H1 (cell line): ENCODE results near the gene RGL3. TPM values are rescaled to one million over a fixed set of nuclear protein-coding genes. Genes with fewer than 3 reads are reported as not detected.

ENCODE experiments used
- CTCF ChIA-PET: fragments of 300-600 bp; sonication (Branson Sonifier 250); formaldehyde crosslinking; loops from one replicate; lab custom pipeline; 2021; ENCODE audit not compliant: partially characterized antibody; lab: Charles Lee
- POLR2A ChIA-PET: fragments of 300-600 bp; sonication (Branson Sonifier 250); formaldehyde crosslinking; loops from one replicate; lab custom pipeline; 2021; ENCODE audit warnings: inconsistent platforms; ENCODE audit not compliant: partially characterized antibody; lab: Charles Lee
- DNase-seq, 2 experiments: peaks; one replicate each; pipeline versions ENCODE4 v3.0.0 to v3.0.0-alpha.2; 2010 to 2022; ENCODE audit warnings: low spot score in 2 of 2, low read depth in 1 of 2, mixed read lengths in 1 of 2
- FAIRE-seq: peaks from 2 replicates; lab custom pipeline; 2011; peaks lifted over from hg19 to GRCh38; lab: Jason Lieb, UNC
- H2AFZ ChIP-seq: 2 replicates; pipeline ENCODE4 v1.8.1; 2012; ENCODE audit warnings: low read length, inconsistent platforms
- H2AK5ac ChIP-seq: 2 replicates; pipeline ENCODE4 v1.6.1; 2013; ENCODE audit warnings: low read depth, low read length
- H2BK120ac ChIP-seq: replicated peaks from 2 replicates; pipeline ENCODE3; 2013; ENCODE audit warnings: low read depth, low read length, inconsistent platforms
- H2BK12ac ChIP-seq: 2 replicates; pipeline ENCODE4 v1.6.1; 2013; ENCODE audit warnings: low read depth, low read length
- H2BK15ac ChIP-seq: 2 replicates; pipeline ENCODE4 v1.6.1; 2013; ENCODE audit warnings: low read length
- H2BK20ac ChIP-seq: 2 replicates; pipeline ENCODE4 v1.6.1; 2013; ENCODE audit warnings: low read length
- H2BK5ac ChIP-seq: 2 replicates; pipeline ENCODE4 v1.6.1; 2013; ENCODE audit warnings: low read depth, low read length
- H3K14ac ChIP-seq: 2 replicates; pipeline ENCODE4 v1.6.1; 2013; ENCODE audit warnings: inconsistent platforms; ENCODE audit not compliant: insufficient read length
- H3K18ac ChIP-seq: 2 replicates; pipeline ENCODE4 v1.6.1; 2013; ENCODE audit warnings: low read length; ENCODE audit errors: extremely low read depth
- H3K23ac ChIP-seq: 2 replicates; pipeline ENCODE4 v1.6.1; 2013; ENCODE audit warnings: inconsistent platforms; ENCODE audit not compliant: insufficient read length
- H3K23me2 ChIP-seq: 2 replicates; pipeline ENCODE4 v1.6.1; 2013; ENCODE audit warnings: low read depth, low read length
- H3K27ac ChIP-seq: 2 replicates; pipeline ENCODE4 v1.6.1; 2011; ENCODE audit warnings: low read depth, low read length, inconsistent platforms
- H3K27me3 ChIP-seq, 4 experiments: replicated peaks in 1 of 4; 1 replicate in 1 of 4; 2 replicates in 3 of 4; pipeline versions ENCODE4 v1.6.1 to v1.8.1; 2011 to 2013; ENCODE audit warnings: low read length in 3 of 4, mild to moderate bottlenecking in 3 of 4, inconsistent platforms in 2 of 4, mixed read lengths in 2 of 4, moderate library complexity in 1 of 4; ENCODE audit not compliant: control insufficient read depth in 3 of 4, insufficient read depth in 3 of 4; ENCODE audit errors: extremely low read depth in 1 of 4
- H3K36me3 ChIP-seq, 4 experiments: 2 replicates each; pipeline versions ENCODE4 v1.6.1 to v1.8.1; 2011 to 2013; ENCODE audit warnings: mild to moderate bottlenecking in 4 of 4, low read length in 3 of 4, moderate library complexity in 2 of 4, control low read depth in 1 of 4, inconsistent platforms in 1 of 4; ENCODE audit not compliant: insufficient read depth in 4 of 4, control insufficient read depth in 2 of 4
- H3K4ac ChIP-seq: replicated peaks from 2 replicates; pipeline ENCODE3; 2013; ENCODE audit warnings: low read length, low read depth, mixed read lengths, inconsistent platforms; ENCODE audit not compliant: insufficient read length
- H3K4me1 ChIP-seq, 4 experiments: replicated peaks in 1 of 4; 1 replicate in 1 of 4; 2 replicates in 3 of 4; pipeline versions ENCODE4 v1.6.1 to v1.8.1; 2011 to 2013; ENCODE audit warnings: low read length in 3 of 4, inconsistent platforms in 2 of 4, mixed read lengths in 1 of 4; ENCODE audit not compliant: insufficient read depth in 4 of 4, control insufficient read depth in 3 of 4
- H3K4me2 ChIP-seq, 2 experiments: 2 replicates each; pipeline versions ENCODE4 v1.6.1 to v1.8.1; 2011 to 2013; ENCODE audit warnings: low read depth in 2 of 2, low read length in 2 of 2, control low read depth in 1 of 2, inconsistent platforms in 1 of 2, mild to moderate bottlenecking in 1 of 2; ENCODE audit not compliant: insufficient read depth in 1 of 2
- H3K4me3 ChIP-seq, 4 experiments: fragments of 200-600, 300-600 bp in 1 of 4; sonication (generic), shearing (Covaris generic), sonication (Bioruptor Twin) in 1 of 4; 2 replicates each; pipeline versions ENCODE4 v1.5.1 to v1.8.1; 2011 to 2016; ENCODE audit warnings: low read length in 4 of 4, low read depth in 3 of 4, control low read depth in 2 of 4, inconsistent platforms in 2 of 4, mild to moderate bottlenecking in 2 of 4, mixed read lengths in 1 of 4, moderate library complexity in 1 of 4; ENCODE audit not compliant: insufficient read depth in 2 of 4; ENCODE audit errors: extremely low read depth in 1 of 4
- H3K56ac ChIP-seq: replicated peaks from 2 replicates; pipeline ENCODE3; 2013; ENCODE audit warnings: low read depth, mild to moderate bottlenecking, mixed read lengths, low read length, inconsistent platforms; ENCODE audit not compliant: insufficient read length
- H3K79me1 ChIP-seq: 2 replicates; pipeline ENCODE4 v1.6.1; 2013; ENCODE audit warnings: low read depth, low read length, control low read depth
- H3K79me2 ChIP-seq, 2 experiments: 2 replicates each; pipeline versions ENCODE4 v1.6.1 to v1.8.1; 2012 to 2013; ENCODE audit warnings: low read length in 2 of 2, mild to moderate bottlenecking in 2 of 2, inconsistent platforms in 1 of 2; ENCODE audit not compliant: insufficient read depth in 2 of 2, control insufficient read depth in 1 of 2
- H3K9ac ChIP-seq, 4 experiments: replicated peaks in 1 of 4; 1 replicate in 1 of 4; 2 replicates in 3 of 4; pipeline versions ENCODE4 v1.6.1 to v1.8.1; 2011 to 2013; ENCODE audit warnings: low read depth in 3 of 4, low read length in 3 of 4, control low read depth in 2 of 4, mild to moderate bottlenecking in 2 of 4, moderate library complexity in 2 of 4, inconsistent platforms in 1 of 4; ENCODE audit errors: extremely low read depth in 1 of 4
- H3K9me3 ChIP-seq, 2 experiments: 2 replicates each; pipeline versions ENCODE4 v1.6.1 to v1.8.1; 2012 to 2013; ENCODE audit warnings: mild to moderate bottlenecking in 2 of 2, moderate library complexity in 2 of 2, control low read depth in 1 of 2, inconsistent platforms in 1 of 2, low read depth in 1 of 2, low read length in 1 of 2, mixed read lengths in 1 of 2; ENCODE audit not compliant: insufficient read depth in 2 of 2
- H4K20me1 ChIP-seq, 2 experiments: replicated peaks in 1 of 2; 2 replicates each; pipeline versions ENCODE3 to v1.8.1; 2011 to 2013; ENCODE audit warnings: inconsistent platforms in 2 of 2, low read length in 2 of 2, mild to moderate bottlenecking in 1 of 2; ENCODE audit not compliant: insufficient read depth in 2 of 2, control insufficient read depth in 1 of 2
- H4K5ac ChIP-seq: 2 replicates; pipeline ENCODE4 v1.6.1; 2013; ENCODE audit warnings: low read length, low read depth, mixed read lengths, inconsistent platforms; ENCODE audit not compliant: insufficient read length
- H4K8ac ChIP-seq: 2 replicates; pipeline ENCODE4 v1.8.0; 2013; ENCODE audit warnings: mild to moderate bottlenecking, moderate library complexity, low read length, inconsistent platforms; ENCODE audit not compliant: insufficient read depth; ENCODE audit errors: extremely low read depth
- H4K91ac ChIP-seq: replicated peaks from 2 replicates; pipeline ENCODE3; 2013; ENCODE audit warnings: low read length, mixed read lengths, inconsistent platforms; ENCODE audit not compliant: insufficient read length
- CREB1 ChIP-seq: IDR thresholded peaks from 2 replicates; pipeline ENCODE4 v1.6.1; 2012; ENCODE audit warnings: inconsistent platforms
- HDAC2 ChIP-seq, 2 experiments: fragments of 300-600 bp in 1 of 2; sonication (generic) in 1 of 2; IDR thresholded peaks; 2 replicates each; pipeline ENCODE4 v1.6.1; 2011 to 2012; ENCODE audit warnings: low read depth in 2 of 2, low read length in 2 of 2, mild to moderate bottlenecking in 2 of 2, moderate library complexity in 2 of 2, borderline replicate concordance in 1 of 2, inconsistent platforms in 1 of 2
- KDM4A ChIP-seq: IDR thresholded peaks from one replicate; pipeline ENCODE4 v1.7.1; 2012; ENCODE audit warnings: low read depth, mild to moderate bottlenecking, moderate library complexity, low read length, inconsistent platforms; ENCODE audit not compliant: severe bottlenecking
- PHF8 ChIP-seq: fragments of 200-600 bp; sonication (generic); conservative IDR thresholded peaks from 2 replicates; pipeline ENCODE4 v1.7.1; 2012; ENCODE audit warnings: low read depth, mild to moderate bottlenecking, inconsistent platforms, low read length, moderate library complexity
- POLR2A ChIP-seq, 2 experiments: IDR thresholded peaks; 1 replicate in 1 of 2; 2 replicates in 1 of 2; pipeline ENCODE4 v1.6.1; 2011; ENCODE audit warnings: low read depth in 2 of 2, low read length in 2 of 2, mild to moderate bottlenecking in 2 of 2; ENCODE audit errors: control extremely low read depth in 1 of 2
- SP2 ChIP-seq: IDR thresholded peaks from 2 replicates; pipeline ENCODE4 v1.6.1; 2012; ENCODE audit warnings: mild to moderate bottlenecking, low read length, inconsistent platforms
- YY1 ChIP-seq: IDR thresholded peaks from 2 replicates; pipeline ENCODE4 v1.6.1; 2011; ENCODE audit warnings: low read depth, mild to moderate bottlenecking, low read length
- WGBS, 2 experiments: shearing (Covaris generic) in 1 of 2; methylation state at CpG; one replicate each; pipeline versions ENCODE4 v1.1.6 to v1.1.7; 2013 to 2015; ENCODE audit warnings: low lambda C conversion rate in 2 of 2, mixed read lengths in 2 of 2, inconsistent platforms in 1 of 2, low coverage in 1 of 2, missing lambda C conversion rate in 1 of 2; ENCODE audit not compliant: insufficient replicate concordance in 2 of 2, insufficient coverage in 1 of 2, insufficient read length in 1 of 2; ENCODE audit errors: extremely low coverage in 1 of 2, missing lambda C conversion rate in 1 of 2; 5-methylcytosine and 5-hydroxymethylcytosine counted together
- polyA plus RNA-seq, 7 experiments: library from polyadenylated mRNA; depleted of rRNA in 3 of 7; stranded (reverse) in 5 of 7; unstranded in 2 of 7; fragments of >200 nt in 5 of 7; fragments of 200-250 nt in 2 of 7; gene quantifications; 1 replicate in 5 of 7; 2 replicates in 1 of 7; 4 replicates in 1 of 7; pipeline versions ENCODE4 v1.2.1 to v1.2.3, GENCODE V29; 2011 to 2013; ENCODE audit warnings: missing spikeins in 2 of 7, mixed read lengths in 2 of 7
- total RNA-seq: library from RNA; stranded (reverse); fragmentation: NEBNext Ultra II Directional; extraction: Animal tissue kit (Norgen Biotek cat#: 25700); gene quantifications from 2 replicates; pipeline ENCODE4 v1.2.1, GENCODE V29; 2021

Gene RGL3
- total and polyA plus RNA-seq, 2 of the 8 experiments (the other 6 are each of a cell fraction or from before 2014, with no cell fraction given) = 36.9 to 40.9 TPM

- TF ChIP-seq POLR2A (IDR thresholded peaks at IDR 0.05; ENCODE audit: control extremely low read depth in 1 of 2, low read depth in 2 of 2, low read length in 2 of 2) (peak in 1 of 2 experiments; percentile 15; a peak in 1 of 3 replicates), YY1 (no peak), KDM4A (peak; percentile 30), SP2 (no peak), PHF8 (no peak), CREB1 (no peak), HDAC2 (IDR thresholded peaks at IDR 0.05; ENCODE audit: borderline replicate concordance in 1 of 2, low read depth in 2 of 2, low read length in 2 of 2) (no peak)
- Histone ChIP-seq H4K8ac (peak overlapping the region; percentile 95), H2AK5ac (peak overlapping the region; percentile 3; the same call in 1 of the 2 replicates), H2AFZ (no peak overlapping the region), H3K4me3 (peak overlapping the region; percentile 86 to 99 (median 93)), H3K4me2 (peak overlapping the region; percentile 76 to 91), H4K20me1 (peaks cover 0 to 5% of the 10 kb centered on the region in 2 experiments), H4K5ac (peak overlapping the region; percentile 81), H3K27me3 (no peaks in the 10 kb centered on the region), H3K18ac (peak overlapping the region; percentile 60; the same call in 1 of the 2 replicates), H3K79me1 (no peaks in the 10 kb centered on the region; the same call in none of the 2 replicates), H3K56ac (peak overlapping the region; percentile 87), H3K9ac (peak overlapping the region; percentile 76 to 97 (median 96)), H3K36me3 (peaks cover 11 to 24% (median 17%) of the 10 kb centered on the region in 4 experiments; a peak in 7 of 8 replicates), H3K23ac (no peak overlapping the region), H3K14ac (no peak overlapping the region), H2BK5ac (peak overlapping the region; percentile 97), H2BK15ac (no peak overlapping the region), H3K27ac (peak overlapping the region; percentile 91), H3K4me1 (peaks cover 0 to 13% (median 7%) of the 10 kb centered on the region in 4 experiments; a peak in 5 of 7 replicates), H3K23me2 (peaks cover 7% of the 10 kb centered on the region), H3K79me2 (peaks cover 0 to 16% of the 10 kb centered on the region in 2 experiments; a peak in 2 of 4 replicates), H2BK20ac (no peak overlapping the region), H2BK12ac (peak overlapping the region; percentile 50; the same call in 1 of the 2 replicates), H4K91ac (peak overlapping the region; percentile 85), H3K9me3 (no peaks in the 10 kb centered on the region), H3K4ac (peak overlapping the region; percentile 92), H2BK120ac (peak overlapping the region; percentile 69)
- no peak for DNase-seq
- ChIA-PET POLR2A (interaction anchor here (1.0 to 2.8 kb wide), 13 partner anchors 8 to 73 kb away, joined by 3 to 15 read pairs (median 6); partner anchors contain the start of genes RGL3 and SWSAP1), CTCF (interaction anchor here (0.6 to 13.0 kb wide), 15 partner anchors 8 to 1639 kb away, joined by 3 to 192 read pairs (median 4); partner anchors contain the start of genes EPOR and SWSAP1)
- no peak for FAIRE-seq
- WGBS, 2 experiments = 12% methylated on average over 21 of the region's 21 CpGs; no CpG with 5 or more reads in 1 of the 2 experiments
These were observed 16.8 kb upstream of the RGL3 start for GRCh38 chr19:11435833-11436313.
